HepG2 (cell line): Measurements from ENCODE around the gene KIFC1. TPM values are rescaled to one million over a fixed set of nuclear protein-coding genes. Genes with fewer than 3 reads are reported as not detected.

ENCODE experiments used
- CENPT ChIP-seq: sonication (generic); formaldehyde crosslinking; IDR thresholded peaks from 2 replicates; pipeline ENCODE4 v1.8.0; 2022; ENCODE audit warnings: low read depth, mild to moderate bottlenecking, moderate library complexity, missing genetic modification reagents
- FOXP1 ChIP-seq, 2 experiments: fragments of 450-650 bp in 1 of 2; IDR thresholded peaks; 2 replicates each; pipeline ENCODE4 v1.6.1; 2017 to 2018; ENCODE audit warnings: antibody characterized with exemption in 1 of 2
- HES4 ChIP-seq: sonication (generic); formaldehyde crosslinking; IDR thresholded peaks from 2 replicates; pipeline ENCODE4 v1.9.0; 2021; ENCODE audit warnings: mild to moderate bottlenecking, missing genetic modification reagents, borderline replicate concordance
- HNRNPL ChIP-seq: fragments of 200-400 bp; formaldehyde crosslinking; IDR thresholded peaks from 2 replicates; pipeline ENCODE4 v1.6.1; 2017; ENCODE audit warnings: mild to moderate bottlenecking, low read depth, low read length
- IRF9 ChIP-seq: sonication (generic); formaldehyde crosslinking; IDR thresholded peaks from 2 replicates; pipeline ENCODE4 v1.8.0; 2022; ENCODE audit warnings: missing genetic modification reagents, mild to moderate bottlenecking, borderline replicate concordance
- KMT2A ChIP-seq: sonication (generic); formaldehyde crosslinking; IDR thresholded peaks from 2 replicates; pipeline ENCODE4 v1.4.0; 2020; ENCODE audit warnings: missing genetic modification reagents
- LCORL ChIP-seq, 2 experiments: fragments of 450-650 bp in 1 of 2; sonication (generic) in 1 of 2; formaldehyde crosslinking in 1 of 2; IDR thresholded peaks; 2 replicates each; pipeline versions ENCODE4 v1.5.0 to v1.6.1; 2017 to 2020; ENCODE audit warnings: antibody characterized with exemption in 1 of 2, missing genetic modification reagents in 1 of 2
- MAFF ChIP-seq: IDR thresholded peaks from 2 replicates; pipeline ENCODE4 v1.6.1; 2011; ENCODE audit warnings: low read depth, low read length, improper control_type of control experiment
- SIN3A ChIP-seq: IDR thresholded peaks from 2 replicates; pipeline ENCODE4 v1.6.1; 2011; ENCODE audit warnings: low read depth, mild to moderate bottlenecking, control low read depth, low read length, borderline replicate concordance
- SIX1 ChIP-seq: sonication (generic); formaldehyde crosslinking; IDR thresholded peaks from 2 replicates; pipeline ENCODE4 v1.4.0; 2020; ENCODE audit warnings: missing genetic modification reagents, borderline replicate concordance
- SMAD3 ChIP-seq: sonication (generic); formaldehyde crosslinking; IDR thresholded peaks from 2 replicates; pipeline ENCODE4 v1.4.0; 2020; ENCODE audit warnings: missing genetic modification reagents
- SOX6 ChIP-seq, 2 experiments: fragments of 450-650 bp in 1 of 2; sonication (generic) in 1 of 2; formaldehyde crosslinking in 1 of 2; IDR thresholded peaks; 2 replicates each; pipeline versions ENCODE4 v1.4.0 to v1.6.1; 2017 to 2020; ENCODE audit warnings: antibody characterized with exemption in 1 of 2, mild to moderate bottlenecking in 1 of 2, missing genetic modification reagents in 1 of 2
- TAF15 ChIP-seq: fragments of 200-400 bp; formaldehyde crosslinking; IDR thresholded peaks from one replicate; pipeline ENCODE4 v1.6.1; 2018; ENCODE audit warnings: mild to moderate bottlenecking, low read depth, low read length; ENCODE audit not compliant: poor library complexity, severe bottlenecking
- TSC22D2 ChIP-seq: sonication (generic); formaldehyde crosslinking; IDR thresholded peaks from 2 replicates; pipeline ENCODE4 v1.5.1; 2020; ENCODE audit warnings: missing genetic modification reagents, mild to moderate bottlenecking, borderline replicate concordance
- ZBTB14 ChIP-seq: sonication (generic); formaldehyde crosslinking; IDR thresholded peaks from 2 replicates; pipeline ENCODE4 v1.4.0; 2020; ENCODE audit warnings: missing genetic modification reagents
- ZFP36L1 ChIP-seq: sonication (generic); formaldehyde crosslinking; IDR thresholded peaks from 2 replicates; pipeline ENCODE4 v1.8.0; 2022; ENCODE audit warnings: mild to moderate bottlenecking, missing genetic modification reagents, moderate library complexity
- ZNF232 ChIP-seq: sonication (generic); formaldehyde crosslinking; IDR thresholded peaks from 2 replicates; pipeline ENCODE4 v1.4.0; 2020; ENCODE audit warnings: missing genetic modification reagents, borderline replicate concordance
- ZNF264 ChIP-seq: sonication (generic); formaldehyde crosslinking; IDR thresholded peaks from 2 replicates; pipeline ENCODE4 v1.4.0; 2020; ENCODE audit warnings: missing genetic modification reagents
- ZNF607 ChIP-seq: sonication (generic); formaldehyde crosslinking; IDR thresholded peaks from 2 replicates; pipeline ENCODE4 v1.5.1; 2020; ENCODE audit warnings: missing genetic modification reagents, mild to moderate bottlenecking, borderline replicate concordance
- ZNF639 ChIP-seq: conservative IDR thresholded peaks from 2 replicates; pipeline ENCODE4 v1.6.1; 2018; ENCODE audit warnings: missing genetic modification reagents
- ZNF704 ChIP-seq: sonication (generic); formaldehyde crosslinking; IDR thresholded peaks from 2 replicates; pipeline ENCODE4 v1.8.1; 2023; ENCODE audit warnings: mild to moderate bottlenecking, inconsistent platforms, moderate library complexity, missing genetic modification reagents, borderline replicate concordance
- ZNF724P ChIP-seq: sonication (generic); formaldehyde crosslinking; IDR thresholded peaks from 2 replicates; pipeline ENCODE4 v1.8.0; 2022; ENCODE audit warnings: missing genetic modification reagents, borderline replicate concordance
- polyA plus RNA-seq, 8 experiments: library from polyadenylated mRNA; depleted of rRNA in 3 of 8; stranded (reverse) in 7 of 8; unstranded in 1 of 8; fragments of >200 nt; fragmentation: Illumina TruSeq in 4 of 8; extraction: Trizol in 4 of 8; gene quantifications; 2 replicates each; pipeline versions ENCODE4 v1.2.1 to v1.2.3, GENCODE V29; 2011 to 2016; ENCODE audit warnings: low read depth in 4 of 8, missing spikeins in 1 of 8, mixed read lengths in 1 of 8; ENCODE audit not compliant: insufficient read depth in 1 of 8
- total RNA-seq, 5 experiments: library from RNA; depleted of rRNA; stranded (reverse); fragments of >200 nt; fragmentation: Illumina TruSeq; extraction: Trizol; gene quantifications; 2 replicates each; pipeline ENCODE4 v1.2.3, GENCODE V29; 2016; ENCODE audit warnings: low read depth in 1 of 5

The KIFC1 gene
- total and polyA plus RNA-seq, 2 of the 13 experiments (the other 11 are each of a cell fraction or from before 2014, with no cell fraction given): 25.0 to 45.5 TPM

- TF ChIP-seq ZBTB14 (CRISPR knock-in tag) (0 out of 2 replicates have a peak, but pooled peaks have one; percentile 36), SMAD3 (CRISPR knock-in tag) (peak; percentile 90), ZNF264 (peak; percentile 21), SIN3A (peak; percentile 99), KMT2A (peak; percentile 87; the same call in 1 of the 2 replicates), ZFP36L1 (peak; percentile 96; the same call in 1 of the 2 replicates), MAFF (no peak), SOX6 (IDR thresholded peaks at IDR 0.05) (no peak), SOX6 (CRISPR knock-in tag; IDR thresholded peaks at IDR 0.05) (peak; percentile 67; the same call in 1 of the 2 replicates), SIX1 (CRISPR knock-in tag) (peak; percentile 50; the same call in 1 of the 2 replicates), ZNF607 (CRISPR knock-in tag) (peak; percentile 28), LCORL (IDR thresholded peaks at IDR 0.05) (no peak), LCORL (CRISPR knock-in tag; IDR thresholded peaks at IDR 0.05) (peak; percentile 85), IRF9 (CRISPR knock-in tag) (peak; percentile 82), ZNF704 (CRISPR knock-in tag) (peak; percentile 88; the same call in 1 of the 2 replicates), TSC22D2 (peak; percentile 70), ZNF232 (CRISPR knock-in tag) (peak; percentile 72; the same call in 1 of the 2 replicates), FOXP1 (IDR thresholded peaks at IDR 0.05) (no peak), FOXP1 (CRISPR knock-in tag; IDR thresholded peaks at IDR 0.05) (peak; percentile 25; the same call in 1 of the 2 replicates), HNRNPL (peak; percentile 58; the same call in 1 of the 2 replicates), ZNF639 (CRISPR knock-in tag) (peak; percentile 90), CENPT (CRISPR knock-in tag) (0 out of 2 replicates have a peak, but pooled peaks have one; percentile 82), TAF15 (no peak), HES4 (CRISPR knock-in tag) (no peak; the same call in 1 of the 2 replicates), ZNF724P (CRISPR knock-in tag) (peak; percentile 97; the same call in 1 of the 2 replicates)
Observed at GRCh38 chr6:33391278-33391921, at the start of gene KIFC1 (continued).
